ENCODE measurements around the gene FGF1.

FGF1 gene
- 0 reads per million in 2 donors for total RNA-seq

DNA sequence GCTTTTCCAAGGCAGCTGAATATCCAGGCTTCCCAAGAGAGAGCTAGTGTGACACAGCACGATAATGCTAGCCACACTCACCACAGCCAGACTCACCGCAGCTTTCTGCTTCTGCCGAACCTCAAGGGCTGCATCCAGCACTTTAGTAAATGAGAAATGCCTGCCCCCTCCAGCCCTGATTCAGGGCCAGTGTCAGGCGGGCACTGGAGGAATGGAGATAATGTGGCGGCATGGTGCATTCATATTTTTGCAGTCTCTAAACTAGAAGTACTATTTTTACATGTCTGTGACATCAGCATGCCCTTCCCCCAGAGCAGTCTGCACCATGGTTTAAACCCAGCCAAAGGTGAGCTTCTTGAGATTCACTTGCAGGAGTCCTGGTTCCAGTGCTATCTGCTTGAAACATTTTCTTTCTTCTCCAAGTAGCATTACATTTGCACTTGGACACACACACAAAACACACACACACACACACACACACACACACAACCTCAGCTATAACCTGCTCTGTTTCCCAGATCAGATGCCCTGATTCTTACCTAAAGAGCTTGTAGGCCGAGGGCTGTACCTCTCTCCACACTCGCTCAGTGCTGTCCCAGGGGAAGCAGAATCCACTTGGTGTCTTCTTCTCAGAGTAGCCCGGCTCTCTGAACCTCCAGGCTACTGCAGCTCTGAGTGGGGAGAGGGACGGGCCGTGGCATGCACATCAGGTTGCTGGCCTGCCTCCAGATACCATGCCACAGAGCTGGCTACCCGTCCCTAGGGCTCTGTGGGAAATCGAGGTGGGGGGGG is at the start of gene FGF1:
TSS of gene FGF1 (minus strand) at position 673 of the 792 bp plus-strand sequence. CDS start 71,963 bp downstream, outside the sequence.
- no peak for DNase-seq

DNA sequence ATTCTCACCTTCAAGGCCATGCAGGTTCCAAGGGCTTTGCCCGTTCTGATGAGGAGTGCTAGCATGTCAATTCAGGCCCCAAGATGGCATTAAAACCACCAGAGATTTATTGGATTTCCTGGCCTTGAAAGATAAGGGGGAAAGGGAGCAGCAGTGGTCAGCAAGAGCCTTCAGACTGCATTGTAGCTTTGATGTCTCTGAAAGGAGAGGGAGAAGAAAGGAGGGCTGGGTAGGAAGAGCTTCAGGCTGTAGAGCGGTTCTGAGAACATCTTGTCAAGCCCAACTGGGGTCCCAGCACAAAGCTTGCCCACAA is 41.8 kb upstream of the FGF1 start:
- DNase-seq, result no peak

DNA sequence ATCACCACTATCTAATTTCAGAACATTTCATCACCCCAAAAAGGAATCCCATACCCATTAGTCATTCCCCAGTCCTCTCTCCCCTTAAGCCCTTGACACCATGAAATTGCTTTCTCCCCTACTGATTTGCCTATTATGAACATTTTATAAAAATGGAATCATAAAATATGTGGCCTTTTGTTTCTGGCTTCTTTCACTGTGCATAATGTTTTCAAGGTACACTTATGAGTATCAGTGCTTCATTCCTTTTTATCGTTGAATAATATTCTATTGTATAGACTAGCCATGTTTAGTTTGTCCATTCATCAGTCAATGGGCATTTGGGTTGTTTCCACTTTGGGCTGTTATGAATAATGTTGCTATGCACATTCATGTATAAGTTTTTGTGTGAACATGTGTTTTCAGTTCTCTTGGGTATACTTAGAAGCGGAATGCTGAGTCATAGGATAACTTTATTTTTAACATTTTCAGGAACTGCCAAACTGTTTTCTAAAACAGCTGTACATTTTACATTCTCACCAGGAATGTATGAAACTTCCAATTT is 40.4 kb upstream of the FGF1 start:
- no peak for DNase-seq

DNA sequence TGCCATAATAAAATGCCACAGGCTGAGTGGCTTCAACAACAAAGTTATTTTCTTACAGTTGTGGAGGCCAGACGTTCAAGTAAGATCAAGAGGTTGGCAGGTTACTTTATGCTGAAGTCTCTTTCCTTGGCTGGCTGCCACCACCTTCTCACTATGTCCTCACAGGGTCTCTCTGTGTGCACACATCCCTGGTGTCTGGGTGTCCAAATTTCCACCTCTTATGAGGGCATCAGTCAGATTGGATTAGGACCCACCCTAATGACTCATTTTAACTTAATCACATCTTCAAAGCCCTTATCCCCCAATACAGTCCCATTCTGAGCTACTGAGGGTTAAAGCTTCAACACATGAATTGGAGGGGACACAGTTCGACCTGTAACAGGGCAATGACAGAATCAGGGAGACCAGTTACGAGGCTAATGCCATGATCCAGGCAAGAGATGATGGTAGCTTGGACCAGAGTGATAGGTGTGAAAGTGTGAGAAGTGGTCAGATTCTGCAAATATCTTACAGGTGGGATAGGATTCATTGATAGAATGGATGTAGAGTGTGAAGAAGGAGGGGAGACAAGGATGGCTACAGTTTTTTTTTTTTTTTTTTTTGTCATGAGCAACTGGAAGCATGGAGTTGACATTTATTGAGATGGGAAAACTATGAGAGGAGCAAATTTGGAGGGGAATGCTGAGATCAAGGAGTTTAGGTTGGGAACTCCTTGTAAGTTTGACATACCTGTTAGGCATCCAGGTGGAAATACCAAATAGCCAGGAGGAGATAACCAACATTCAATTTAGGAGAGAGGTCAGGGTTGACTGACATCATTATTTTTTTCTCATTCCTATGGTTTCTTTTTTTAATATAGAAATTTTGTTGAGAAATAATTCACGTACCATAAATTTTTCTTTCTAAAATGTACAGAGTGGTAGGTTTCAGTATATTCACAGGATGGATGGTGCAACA is 39.6 kb upstream of the FGF1 start:
- no peak for DNase-seq

DNA sequence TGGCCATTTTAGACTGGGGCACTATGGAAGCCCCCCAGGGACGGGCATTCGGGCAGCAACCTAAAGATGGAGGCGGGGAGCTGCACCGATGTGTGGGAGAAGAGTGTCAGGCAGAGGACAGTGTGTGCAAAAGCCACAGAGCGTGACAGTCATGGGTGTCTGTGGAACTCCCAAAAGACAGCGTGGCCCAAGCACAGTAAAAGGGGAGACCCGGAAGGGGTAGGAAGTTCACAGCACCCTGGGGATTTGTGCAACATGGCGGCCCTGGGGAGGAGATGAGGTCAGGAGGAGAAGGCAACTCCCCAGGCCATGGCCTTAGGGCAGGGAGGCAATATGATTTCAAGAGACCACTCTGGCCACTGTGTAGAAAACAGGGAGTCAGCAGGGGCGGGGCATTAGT is 38.9 kb upstream of the FGF1 start:
- DNase-seq, result no peak

DNA sequence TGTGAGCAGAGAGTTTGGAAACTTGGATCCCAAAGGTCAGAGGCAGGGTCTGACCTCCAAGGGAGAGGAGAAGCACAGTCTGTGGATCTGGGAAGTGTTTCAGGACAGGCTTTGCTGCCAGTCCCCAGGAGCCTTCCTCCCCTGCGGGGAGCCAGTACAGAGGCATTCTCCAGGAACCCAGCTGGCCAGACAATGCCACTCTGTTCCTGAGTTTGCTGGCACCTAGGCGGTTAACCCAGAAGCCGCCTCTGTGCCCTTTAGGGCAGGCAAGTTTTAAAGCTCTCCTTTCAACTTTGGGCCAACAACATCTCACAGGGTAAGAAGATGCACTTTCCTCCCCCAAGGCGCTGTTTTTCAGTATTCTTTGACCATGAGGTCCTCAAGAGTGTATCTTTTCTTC is 37.0 kb upstream of the FGF1 start:
- no peak for DNase-seq

DNA sequence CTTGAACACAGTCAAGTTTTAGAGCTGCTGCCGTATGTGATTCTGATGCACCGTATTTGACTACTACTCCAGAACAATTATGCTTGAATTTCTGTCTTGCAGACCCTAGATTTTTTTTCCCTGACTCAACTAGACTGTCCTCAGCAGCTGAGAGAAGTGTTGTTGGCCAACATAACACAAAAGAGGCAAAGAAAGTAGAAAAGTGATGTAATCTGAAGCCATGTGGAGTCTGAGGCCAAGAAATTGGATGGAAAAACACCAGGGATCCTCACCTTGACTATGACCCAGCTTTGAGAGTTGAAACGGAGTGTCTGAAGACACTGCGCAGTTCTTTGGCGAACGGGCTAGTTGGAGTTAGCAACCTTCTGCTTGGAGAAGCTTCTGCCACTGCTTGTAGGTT is 36.3 kb upstream of the FGF1 start:
- DNase-seq, result no peak

DNA sequence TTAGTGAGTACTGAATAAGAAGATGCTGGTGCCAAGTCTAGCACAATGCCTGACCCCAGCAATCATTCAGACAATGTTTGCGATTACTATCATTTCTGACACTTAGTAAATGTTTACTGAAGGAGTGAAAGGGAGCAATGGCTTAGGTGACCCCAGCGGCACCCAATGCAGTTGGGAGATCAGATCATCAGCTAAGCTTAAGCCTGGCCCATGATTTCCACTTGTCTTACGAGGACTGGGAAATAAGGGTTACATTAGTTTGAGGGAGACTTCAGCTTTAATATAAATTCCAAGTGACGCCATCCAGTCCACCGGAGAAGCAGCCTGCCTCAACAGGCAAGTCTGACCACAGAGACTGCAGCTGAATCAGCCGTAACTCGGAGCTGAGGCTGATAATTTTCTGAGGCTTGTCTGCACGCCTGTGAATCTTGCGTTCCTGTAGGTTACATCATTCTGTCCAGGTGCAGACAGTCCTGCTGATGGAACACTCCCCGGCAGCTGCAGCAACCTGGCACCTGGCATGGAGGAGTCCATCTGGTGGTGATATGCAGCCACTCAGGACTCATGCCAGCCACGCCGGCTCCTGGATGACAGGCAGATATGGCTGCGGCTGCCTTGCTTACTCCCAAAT is 34.9 kb upstream of the FGF1 start:
- no peak for DNase-seq

DNA sequence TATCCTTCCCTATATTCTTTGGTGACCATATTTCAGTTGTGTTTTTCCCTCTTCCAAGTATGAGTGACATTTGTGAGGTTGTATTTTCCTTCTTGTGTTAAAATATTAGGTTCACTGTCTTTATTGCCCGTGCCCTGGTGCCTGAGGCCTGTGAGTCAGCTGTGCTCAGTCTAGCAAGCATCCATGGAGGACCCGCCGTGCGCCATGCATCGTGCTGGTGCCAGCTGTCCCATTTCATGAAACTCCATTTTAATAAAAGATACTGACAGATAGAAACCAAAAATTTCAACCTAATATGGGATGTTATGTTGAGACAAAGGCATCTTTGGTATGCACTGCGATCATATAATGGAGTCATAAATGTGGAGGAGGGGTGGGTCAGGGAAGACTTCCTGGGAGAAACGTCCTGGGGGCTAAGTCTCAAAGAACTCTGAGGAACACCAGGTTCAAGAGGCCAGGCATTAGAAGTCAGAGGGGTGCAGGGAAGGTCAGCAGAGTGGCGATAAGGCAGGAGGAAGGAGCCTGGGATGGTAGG is 34.0 kb upstream of the FGF1 start:
- no peak for DNase-seq

DNA sequence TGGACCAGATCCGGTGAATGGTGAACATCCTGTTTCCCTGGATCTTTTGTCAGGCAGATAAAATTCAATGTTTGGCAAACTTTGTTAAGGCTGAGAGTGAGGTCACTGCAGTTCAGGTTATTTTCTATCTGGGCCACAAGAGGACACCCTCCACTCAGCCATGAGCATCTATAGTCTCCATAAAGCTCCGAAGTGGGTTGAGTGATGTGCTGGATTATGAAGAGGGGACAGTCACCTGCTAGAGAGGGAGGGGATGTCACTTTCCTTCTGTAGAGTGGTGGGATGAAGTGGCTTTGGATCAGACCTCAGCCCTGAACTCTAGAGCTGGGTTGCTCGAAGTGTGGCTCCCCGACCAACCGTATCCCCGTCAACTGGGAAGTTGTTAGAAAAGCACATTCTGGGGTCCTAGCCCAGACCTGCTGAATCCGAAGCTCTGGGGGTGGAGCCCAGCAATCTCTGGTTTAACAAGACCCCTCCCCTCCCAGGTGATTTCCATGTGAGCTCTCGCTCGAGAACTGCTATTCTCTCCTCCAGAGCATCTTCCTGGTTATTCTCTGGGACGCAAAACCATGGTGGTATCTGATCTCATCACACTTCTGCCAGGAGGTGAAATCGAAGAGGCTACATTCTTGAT is 31.8 kb upstream of the FGF1 start:
- peak in 1 of 5 experiments; percentile 48 for DNase-seq

DNA sequence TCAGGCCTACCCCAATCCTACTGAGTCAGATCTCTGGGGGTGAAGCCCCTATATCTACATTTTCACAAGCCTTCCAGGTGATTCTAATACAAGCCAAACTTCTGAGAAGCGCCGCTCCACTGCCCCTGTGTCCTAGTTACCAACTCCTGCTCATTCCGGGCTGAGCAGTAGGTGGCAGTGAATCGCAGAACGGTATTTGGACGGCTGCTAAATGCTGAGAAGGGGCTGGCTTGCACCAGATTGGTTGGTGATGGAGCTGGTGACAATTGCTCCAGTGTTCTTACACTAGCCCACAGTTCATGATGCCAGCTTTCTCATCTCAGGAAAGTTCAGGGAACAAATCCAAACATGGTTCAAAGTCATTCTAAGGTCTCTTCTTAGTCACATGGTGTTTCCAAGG is 31.1 kb upstream of the FGF1 start:
- peak in 1 of 5 experiments; percentile 58 for DNase-seq

DNA sequence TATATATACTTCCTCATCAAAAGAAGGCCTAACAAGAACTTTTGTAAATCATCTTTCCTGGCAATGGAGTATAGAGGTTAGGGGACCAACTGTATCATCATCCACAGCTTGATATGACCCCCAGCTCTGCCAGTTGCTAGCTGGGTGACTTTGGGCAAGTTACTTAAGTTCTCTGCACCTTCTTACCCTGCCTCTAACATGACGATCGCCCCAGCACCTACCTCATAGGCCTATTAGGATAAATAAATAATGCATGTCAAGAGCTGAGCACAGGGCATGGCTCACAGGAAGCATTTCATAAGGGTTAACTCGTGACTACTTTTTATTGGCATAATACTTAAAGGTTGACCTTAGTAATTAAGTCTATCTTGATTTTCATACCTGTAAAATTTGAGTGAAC is 29.4 kb upstream of the FGF1 start:
- DNase-seq, result no peak

DNA sequence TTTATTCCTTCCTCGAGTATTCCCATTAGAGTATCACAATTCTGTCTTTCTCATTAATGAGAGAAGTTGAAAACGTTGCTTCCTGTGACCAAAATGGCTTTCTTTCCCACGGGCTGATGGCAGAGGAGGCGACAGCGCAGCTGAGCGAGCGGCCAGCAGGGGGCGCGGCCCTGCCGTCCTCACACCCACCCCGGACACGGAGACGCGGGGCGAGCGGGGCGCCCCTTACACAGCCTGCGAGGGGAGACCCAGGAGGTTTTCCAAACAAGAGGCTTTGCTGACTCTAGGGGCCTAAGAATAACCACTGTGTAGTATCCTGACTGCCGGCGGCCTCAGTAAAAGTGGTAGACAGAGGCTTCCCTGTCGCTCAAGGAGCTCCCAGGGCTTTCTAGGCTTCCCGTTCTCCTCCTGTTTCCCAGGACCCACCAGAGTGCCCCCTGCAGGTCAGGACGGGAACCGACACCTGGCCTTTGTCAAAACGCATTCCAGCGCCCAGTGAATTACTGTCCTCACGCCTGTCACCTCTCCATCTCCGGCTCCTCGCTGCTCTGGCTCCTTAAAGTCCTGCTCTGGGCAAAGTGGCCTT is 27.3 kb upstream of the FGF1 start:
- DNase-seq, result peak; percentile 67 to 89 (median 74)

DNA sequence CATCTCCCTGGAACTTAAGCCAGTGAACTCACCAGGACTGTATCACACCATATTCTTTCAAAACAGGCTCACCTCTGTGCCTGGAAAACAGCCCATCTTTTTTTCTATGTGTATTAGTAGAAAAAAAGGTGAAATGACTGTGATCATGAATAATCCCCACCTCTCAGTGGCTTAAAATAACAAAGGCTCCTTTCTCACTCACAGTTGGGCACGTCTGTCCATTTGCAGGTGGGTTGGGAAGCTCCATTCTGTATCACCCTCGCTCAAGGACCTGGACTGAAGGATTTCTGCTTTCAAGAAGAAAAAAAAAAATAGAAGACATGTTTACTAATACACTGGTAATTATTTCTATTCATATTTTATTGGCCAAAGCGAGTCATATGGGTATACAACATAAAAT is 17.3 kb upstream of the FGF1 start:
- DNase-seq, result no peak

DNA sequence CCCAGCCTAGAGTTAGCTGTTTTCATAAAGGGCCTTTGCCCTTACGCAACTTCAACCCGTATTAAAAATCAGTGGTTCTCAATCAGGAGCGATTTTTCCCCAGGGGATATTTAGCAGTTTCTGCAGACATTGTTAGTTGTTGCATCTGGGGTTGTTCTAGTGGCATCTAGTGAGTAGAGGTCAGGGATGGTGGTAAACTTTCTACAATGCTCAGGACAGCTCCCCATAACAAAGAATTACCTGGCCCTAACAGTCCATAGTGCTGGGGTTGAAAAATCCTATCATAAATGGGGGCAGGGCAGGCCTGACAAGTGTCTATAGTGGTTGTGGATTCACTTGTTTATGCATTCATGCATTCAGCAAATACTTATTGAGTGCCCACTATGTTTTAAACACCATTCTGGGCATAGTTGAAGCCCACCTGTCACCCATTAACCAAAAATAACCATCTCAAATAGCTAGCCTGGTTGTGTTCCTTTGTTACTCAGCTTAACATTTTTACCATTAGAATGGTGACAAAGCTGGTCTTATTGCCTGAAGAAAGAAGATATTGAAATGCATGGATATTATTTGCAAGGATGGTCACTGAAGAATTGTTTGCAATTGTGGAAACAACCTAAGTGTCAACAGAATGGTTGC is 15.9 kb upstream of the FGF1 start:
- no peak for DNase-seq

DNA sequence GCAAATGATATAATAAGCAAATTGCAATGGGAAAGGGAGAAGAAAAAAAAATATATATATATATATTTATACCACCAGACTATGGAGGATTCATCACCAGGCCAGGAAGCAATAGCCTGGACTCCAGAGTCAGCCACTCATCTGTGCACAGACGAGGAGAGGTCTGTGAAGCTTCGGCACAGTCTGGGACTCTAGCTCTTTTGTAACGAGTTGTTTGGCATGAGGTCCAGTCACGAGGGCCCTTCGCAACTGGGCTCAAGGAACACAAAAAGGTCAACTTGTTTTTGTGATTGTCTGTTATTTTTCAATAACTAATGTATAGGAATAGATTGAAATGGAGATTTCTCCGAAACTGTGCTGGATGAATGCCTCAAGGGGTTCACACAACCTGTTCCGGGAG is 14.7 kb upstream of the FGF1 start:
- DNase-seq, result no peak

DNA sequence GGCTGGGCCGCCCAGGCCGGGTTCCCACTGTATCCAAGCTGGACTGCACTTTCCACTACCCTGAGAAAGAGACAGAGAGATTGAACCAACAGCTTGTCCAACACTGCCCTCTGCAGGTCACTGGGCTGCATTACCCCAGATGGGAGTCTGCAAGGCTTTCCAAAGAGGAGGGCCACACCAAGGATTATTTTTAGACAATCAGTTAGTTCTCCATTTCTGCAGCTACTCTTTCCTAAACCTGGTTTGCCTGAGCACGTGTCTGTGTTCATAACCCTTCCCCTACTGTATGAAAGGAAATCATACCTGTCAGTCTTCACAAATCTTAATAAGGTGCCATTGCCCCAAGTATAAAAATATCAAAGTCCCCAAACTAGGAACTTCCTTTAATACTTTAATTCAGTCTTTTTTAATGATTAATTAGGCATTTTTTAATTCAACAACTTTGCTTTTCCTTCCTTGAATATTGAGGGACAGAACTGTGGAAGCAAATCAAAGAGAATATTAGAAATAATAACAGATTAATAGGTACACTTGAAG is 13.4 kb upstream of the FGF1 start:
- peak; percentile 39 to 66 (median 56) for DNase-seq

DNA sequence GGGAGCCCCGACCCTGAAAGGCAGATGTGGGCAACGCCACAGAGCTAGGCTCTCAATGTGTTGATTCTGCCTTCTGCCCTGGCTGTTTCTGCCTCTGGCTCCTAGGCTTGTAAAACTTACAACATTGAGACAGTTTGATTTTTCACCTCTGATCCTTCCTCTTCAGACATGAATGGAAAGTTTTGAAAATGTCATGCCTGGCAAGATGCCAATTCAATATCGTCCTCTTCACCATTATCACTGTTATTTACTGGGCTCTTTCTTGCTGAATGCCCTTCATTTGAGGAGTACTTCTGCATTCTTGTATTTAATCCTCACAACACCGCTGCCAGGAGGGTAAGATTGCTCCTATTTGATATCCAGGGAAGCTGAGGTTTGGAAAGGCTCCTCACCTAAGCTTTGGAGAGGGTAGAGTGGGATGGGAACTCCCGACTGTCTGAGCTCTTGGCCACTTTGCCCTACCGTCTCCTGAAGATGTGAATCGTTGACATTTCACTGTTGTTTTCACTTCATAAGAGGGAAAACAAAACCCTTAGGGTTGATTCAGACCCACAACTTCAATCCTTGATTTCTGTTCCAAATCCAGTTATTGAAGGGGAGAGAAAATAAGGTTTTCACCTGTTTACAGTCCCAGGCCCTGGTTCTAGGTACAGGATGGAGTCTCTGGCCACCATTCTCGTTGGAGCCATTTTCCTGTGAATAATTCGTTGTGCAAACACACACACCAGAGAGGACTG is 12.7 kb upstream of the FGF1 start:
- no peak for DNase-seq

DNA sequence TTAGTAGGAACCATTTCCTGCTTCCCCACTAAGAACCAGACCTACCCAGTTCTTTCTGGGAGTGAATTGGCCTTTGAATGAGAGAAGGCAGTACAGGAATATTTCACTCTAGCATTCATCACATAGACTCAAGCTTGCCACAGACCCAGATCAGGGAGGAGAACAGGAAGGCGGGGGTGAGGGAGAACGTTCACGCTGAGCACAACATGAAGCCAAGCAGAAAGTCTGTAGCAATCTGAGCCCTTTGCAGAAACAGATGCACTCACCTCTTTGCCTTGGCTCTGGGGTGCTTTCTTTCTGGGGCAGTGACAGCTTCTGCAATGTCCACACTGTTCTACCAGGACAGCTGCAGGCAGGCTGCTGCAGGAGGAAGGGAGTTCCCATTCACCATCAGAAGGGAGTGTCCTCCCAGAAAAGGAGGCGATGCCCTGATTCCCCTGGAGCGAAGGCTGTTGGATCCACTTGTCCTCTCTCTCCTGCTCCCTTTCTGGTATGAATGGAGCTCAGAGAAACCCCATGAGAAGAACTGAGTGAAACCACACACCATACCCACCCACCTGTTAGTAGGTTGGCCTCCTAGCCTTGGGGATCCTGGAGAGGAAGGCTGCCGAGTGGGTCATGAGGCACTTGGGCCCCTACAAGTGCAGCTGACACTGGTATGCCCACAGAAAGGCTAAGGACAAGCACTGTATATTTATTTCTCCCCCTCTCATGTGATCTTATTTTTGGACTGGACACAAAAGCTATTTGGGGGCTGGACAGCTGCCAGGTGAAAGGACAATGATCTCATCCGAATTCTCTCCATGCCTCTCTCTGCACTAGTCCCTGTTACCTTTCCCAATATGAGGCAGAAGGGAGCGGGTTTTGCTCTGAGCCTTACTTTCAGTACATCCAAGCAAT is 11.7 kb upstream of the FGF1 start:
- no peak for DNase-seq

All from T-helper 2 cell (primary cell).